Kidney epithelial cell (primary cell): ENCODE data around the gene RNF212. TPM values are rescaled to one million over a fixed set of nuclear protein-coding genes. Genes with fewer than 3 reads are reported as not detected.

Experiments used
- DNase-seq: peaks from one replicate; pipeline ENCODE4 v3.0.0-alpha.2; 2010; ENCODE audit warnings: low read depth
- H3K27me3 ChIP-seq: 2 replicates; pipeline ENCODE4 v1.6.0; 2011; ENCODE audit warnings: low read length; ENCODE audit not compliant: control insufficient read depth, insufficient read depth
- H3K36me3 ChIP-seq: 2 replicates; pipeline ENCODE4 v1.5.1; 2011; ENCODE audit warnings: low read length; ENCODE audit not compliant: control insufficient read depth, insufficient read depth
- H3K4me3 ChIP-seq: 2 replicates; pipeline ENCODE4 v1.5.1; 2011; ENCODE audit warnings: low read depth, mild to moderate bottlenecking, control low read depth, low read length
- CTCF ChIP-seq: IDR thresholded peaks from 2 replicates; pipeline ENCODE4 v1.5.1; 2011; ENCODE audit warnings: mild to moderate bottlenecking, moderate library complexity, low read length, control low read depth, inconsistent platforms; ENCODE audit not compliant: insufficient read depth, poor library complexity, severe bottlenecking
- total RNA-seq: library from RNA; depleted of rRNA; stranded (reverse); fragments of >200 nt; gene quantifications from 2 replicates; pipeline ENCODE4 v1.2.3, GENCODE V29; 2015

The RNF212 gene
- total RNA-seq, 1 donor from 2014 or later = 5.2 TPM

GRCh38 chr4:1072830-1073446 lies 40.4 kb downstream of the RNF212 start:
- no peak for DNase-seq
- Histone ChIP-seq H3K4me3 (no peak overlapping the region), H3K36me3 (no peaks in the 10 kb centered on the region), H3K27me3 (peaks cover 3% of the 10 kb centered on the region)
- TF ChIP-seq CTCF = peak; percentile 85

DNA sequence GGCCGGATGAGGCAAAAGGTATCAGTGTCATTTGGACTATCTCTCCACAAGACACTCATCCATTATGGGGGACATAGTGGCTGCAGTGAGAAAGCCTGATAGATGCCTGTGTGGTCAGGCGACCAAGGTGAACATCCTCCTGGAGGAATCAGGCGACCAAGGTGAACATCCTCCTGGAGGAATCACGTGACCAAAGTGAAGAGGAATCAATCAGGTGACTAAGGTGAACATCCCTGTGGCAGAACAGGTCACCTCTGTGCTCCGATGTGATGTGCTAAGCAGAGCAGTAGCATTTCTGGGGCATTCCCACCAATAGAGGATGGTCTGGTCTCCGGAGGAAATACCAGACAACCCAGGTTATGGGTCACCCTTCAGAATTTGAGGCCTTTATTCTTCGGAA lies 44.0 kb downstream of the RNF212 start:
- TF ChIP-seq CTCF = no peak
- DNase-seq = no peak
- Histone ChIP-seq H3K36me3 (no peaks in the 10 kb centered on the region), H3K4me3 (no peak overlapping the region), H3K27me3 (peaks cover 11% of the 10 kb centered on the region)

- Histone ChIP-seq H3K36me3 (no peaks in the 10 kb centered on the region), H3K4me3 (no peak overlapping the region), H3K27me3 (peaks cover 19% of the 10 kb centered on the region)
- no peak for DNase-seq
- no peak for TF ChIP-seq CTCF
Measured at GRCh38 chr4:1065732-1066131, 47.6 kb downstream of the RNF212 start.

- TF ChIP-seq CTCF = no peak
- Histone ChIP-seq H3K27me3 (peaks cover 42% of the 10 kb centered on the region), H3K4me3 (no peak overlapping the region)
Measured at GRCh38 chr4:1062419-1062818, 50.9 kb downstream of the RNF212 start.

GRCh38 chr4:1061760-1062159 lies 51.6 kb downstream of the RNF212 start:
- DNase-seq = no peak
- H3K36me3 ChIP-seq = no peaks in the 10 kb centered on the region
- TF ChIP-seq CTCF = no peak
- H3K4me3 ChIP-seq = no peak overlapping the region
- peaks cover 49% of the 10 kb centered on the region for H3K27me3 ChIP-seq

More at GRCh38 chr4:1062419-1062818, 50.9 kb downstream of the RNF212 start:
- no peaks in the 10 kb centered on the region for H3K36me3 ChIP-seq
- no peak for DNase-seq
